ENCODE data around the gene PPL. TPM values are rescaled to one million over a fixed set of nuclear protein-coding genes. Genes with fewer than 3 reads are reported as not detected.

Gene PPL
- total RNA-seq, 6 experiments from 2014 or later, result 6.9 to 23.8 (median 14.4) TPM

DNA sequence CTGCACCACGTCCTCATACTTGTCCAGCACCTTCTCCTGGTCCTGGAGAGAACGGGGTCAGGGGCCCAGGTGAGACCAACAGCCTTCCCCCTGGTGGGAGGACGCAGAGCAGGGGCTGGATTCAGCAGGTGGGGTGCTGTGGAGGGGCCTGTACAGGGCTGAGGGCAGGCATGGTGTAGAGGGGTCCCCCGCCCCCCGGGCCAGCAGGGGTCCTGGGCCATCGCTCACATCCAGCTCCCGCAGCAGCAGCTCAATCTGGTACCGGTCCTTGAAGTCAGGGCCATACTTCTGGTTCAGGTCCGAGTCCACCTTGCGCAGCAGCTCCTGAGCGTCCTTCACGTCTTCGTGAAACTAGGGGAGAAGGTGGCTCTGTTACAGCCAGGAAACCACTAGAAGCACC is 41.6 kb downstream of the PPL start:
- Histone ChIP-seq H3K9me3 (no peaks in the 10 kb centered on the region), H3K27me3 (no peaks in the 10 kb centered on the region), H3K4me1 (no peaks in the 10 kb centered on the region), H3K27ac (no peak overlapping the region), H3K36me3 (peaks cover 0 to 36% (median 2%) of the 10 kb centered on the region in 4 donors), H3K4me3 (no peak overlapping the region)
- no peak for ATAC-seq
- intact Hi-C loops (cut with DNase I), result no loop called here
- no peak for DNase-seq
- no peak for TF ChIP-seq POLR2A (IDR thresholded peaks at IDR 0.05)
- TF ChIP-seq, protein P1, sequence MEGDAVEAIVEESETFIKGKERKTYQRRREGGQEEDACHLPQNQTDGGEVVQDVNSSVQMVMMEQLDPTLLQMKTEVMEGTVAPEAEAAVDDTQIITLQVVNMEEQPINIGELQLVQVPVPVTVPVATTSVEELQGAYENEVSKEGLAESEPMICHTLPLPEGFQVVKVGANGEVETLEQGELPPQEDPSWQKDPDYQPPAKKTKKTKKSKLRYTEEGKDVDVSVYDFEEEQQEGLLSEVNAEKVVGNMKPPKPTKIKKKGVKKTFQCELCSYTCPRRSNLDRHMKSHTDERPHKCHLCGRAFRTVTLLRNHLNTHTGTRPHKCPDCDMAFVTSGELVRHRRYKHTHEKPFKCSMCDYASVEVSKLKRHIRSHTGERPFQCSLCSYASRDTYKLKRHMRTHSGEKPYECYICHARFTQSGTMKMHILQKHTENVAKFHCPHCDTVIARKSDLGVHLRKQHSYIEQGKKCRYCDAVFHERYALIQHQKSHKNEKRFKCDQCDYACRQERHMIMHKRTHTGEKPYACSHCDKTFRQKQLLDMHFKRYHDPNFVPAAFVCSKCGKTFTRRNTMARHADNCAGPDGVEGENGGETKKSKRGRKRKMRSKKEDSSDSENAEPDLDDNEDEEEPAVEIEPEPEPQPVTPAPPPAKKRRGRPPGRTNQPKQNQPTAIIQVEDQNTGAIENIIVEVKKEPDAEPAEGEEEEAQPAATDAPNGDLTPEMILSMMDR (IDR thresholded peaks at IDR 0.05), result no peak
- 95% methylated on average over 4 of the region's 13 CpGs for WGBS (ENCODE audit: insufficient coverage, low coverage, low lambda C conversion rate, missing lambda C conversion rate)

DNA sequence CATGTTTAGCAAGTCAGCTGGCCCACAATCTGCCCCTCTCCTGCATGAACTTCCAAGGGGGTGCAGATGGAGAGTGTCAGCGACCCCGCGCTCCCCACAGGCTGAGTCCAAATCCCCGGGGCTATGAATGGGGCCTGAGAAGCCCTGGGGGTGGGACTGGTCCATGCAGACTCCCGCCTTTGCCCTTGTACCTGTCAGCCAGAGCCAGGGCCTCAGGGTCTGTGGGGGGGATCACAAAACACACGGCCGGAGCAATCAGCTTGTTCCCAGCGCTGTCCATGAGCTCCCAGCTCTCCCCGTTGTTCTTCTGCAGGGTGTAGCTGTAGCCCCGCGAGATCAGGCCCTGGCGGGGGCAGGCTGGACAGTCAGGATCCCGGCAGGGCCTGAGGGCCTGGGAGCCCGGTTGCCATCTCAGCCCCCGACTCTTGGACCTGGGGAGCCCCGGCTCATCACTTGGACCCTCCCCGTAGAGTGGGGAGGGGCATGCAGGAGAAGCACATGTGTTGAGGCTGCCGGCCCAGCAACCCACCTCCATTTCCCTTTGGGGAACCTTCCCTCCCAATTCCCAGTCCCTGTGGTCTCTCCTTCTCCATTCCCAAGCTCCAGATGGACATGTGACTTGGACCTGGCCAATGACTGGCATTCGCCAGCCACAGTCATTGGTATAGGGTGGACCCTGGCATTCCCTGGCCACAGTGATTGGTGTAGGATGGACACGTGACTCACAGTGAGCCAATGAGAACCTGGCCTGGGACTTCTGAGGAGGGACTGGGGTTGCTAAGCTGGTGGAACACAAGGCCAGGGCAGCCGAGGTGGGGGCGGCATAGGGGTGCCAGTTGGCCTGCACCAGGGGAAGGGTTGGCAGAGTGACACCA is 42.4 kb downstream of the PPL start:
- no peak overlapping the region for H3K4me3 ChIP-seq
- no peaks in the 10 kb centered on the region for H3K27me3 ChIP-seq
- TF ChIP-seq POLR2A (IDR thresholded peaks at IDR 0.05), result no peak
- TF ChIP-seq, protein P1 (IDR thresholded peaks at IDR 0.05), result no peak
- DNase-seq, result no peak
- intact Hi-C loops (cut with DNase I), result no loop called here
- ATAC-seq, result peak in 1 of 4 donors; percentile 15
- H3K36me3 ChIP-seq, result peaks cover 0 to 37% (median 2%) of the 10 kb centered on the region in 4 donors
- H3K4me1 ChIP-seq, result no peaks in the 10 kb centered on the region
- WGBS (ENCODE audit: insufficient coverage, low coverage, low lambda C conversion rate, missing lambda C conversion rate), result 85% methylated on average over 7 of the region's 22 CpGs
- H3K27ac ChIP-seq, result no peak overlapping the region
- H3K9me3 ChIP-seq, result no peaks in the 10 kb centered on the region

DNA sequence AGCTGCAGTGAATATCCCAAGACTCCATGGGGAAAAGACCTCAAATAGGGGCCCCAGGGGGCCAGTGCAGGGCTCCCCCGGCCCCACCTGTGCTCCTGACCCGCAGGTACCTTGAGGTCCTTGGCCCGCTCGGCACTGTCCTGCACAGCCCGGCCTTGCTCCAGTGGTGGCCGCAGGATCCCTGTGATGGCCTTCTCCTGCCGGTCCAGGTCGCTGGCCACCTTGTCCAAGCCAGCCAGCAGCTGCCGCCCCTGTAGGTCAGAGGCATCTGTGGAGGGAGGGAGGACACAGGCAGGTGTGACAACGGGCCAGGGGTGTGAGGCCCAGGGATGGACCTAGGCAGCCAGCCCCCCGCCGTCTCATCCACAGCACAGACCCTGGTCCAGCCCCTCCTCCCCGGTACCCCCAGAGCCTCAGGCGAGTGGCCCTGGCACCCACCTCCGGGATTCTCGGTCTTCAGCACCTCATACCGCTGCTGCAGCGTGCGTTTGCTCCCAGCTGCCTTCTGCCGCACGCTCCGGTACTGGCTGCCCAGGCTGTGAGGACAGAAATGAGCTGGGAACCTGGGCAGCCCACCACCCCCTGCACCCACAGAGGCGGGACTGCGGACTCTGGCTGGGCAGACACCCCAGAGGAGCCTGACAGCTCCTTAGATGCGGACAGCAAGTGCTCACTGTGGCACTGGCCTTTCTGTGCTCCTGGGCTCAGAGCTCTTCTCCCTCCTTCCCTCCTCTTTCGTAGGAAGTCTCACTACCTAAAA is 43.7 kb downstream of the PPL start:
- Histone ChIP-seq H3K9me3 (no peaks in the 10 kb centered on the region), H3K36me3 (peaks cover 0 to 36% (median 2%) of the 10 kb centered on the region in 4 donors), H3K4me1 (peaks cover 0 to 6% (median 0%) of the 10 kb centered on the region in 4 donors), H3K4me3 (no peak overlapping the region), H3K27ac (no peak overlapping the region), H3K27me3 (no peaks in the 10 kb centered on the region)
- ATAC-seq (no peak), DNase-seq (no peak)
- WGBS (ENCODE audit: insufficient coverage, low coverage, low lambda C conversion rate, missing lambda C conversion rate), result 89% methylated on average over 8 of the region's 26 CpGs
- intact Hi-C loops (cut with DNase I), result no loop called here
- TF ChIP-seq POLR2A (IDR thresholded peaks at IDR 0.05), result no peak
- TF ChIP-seq, protein P1 (IDR thresholded peaks at IDR 0.05), result no peak

- intact Hi-C loops (cut with DNase I), result no loop called here
- no peaks in the 10 kb centered on the region for H3K27me3 ChIP-seq
- no peak overlapping the region for H3K27ac ChIP-seq
- peaks cover 0 to 40% (median 5%) of the 10 kb centered on the region in 4 donors for H3K36me3 ChIP-seq
- WGBS (ENCODE audit: insufficient coverage, low coverage, low lambda C conversion rate, missing lambda C conversion rate), result 62% methylated on average over 11 of the region's 23 CpGs
- DNase-seq (no peak), ATAC-seq (peak in 1 of 4 donors; percentile 5)
- H3K4me1 ChIP-seq, result peaks cover 0 to 6% (median 0%) of the 10 kb centered on the region in 4 donors
- no peaks in the 10 kb centered on the region for H3K9me3 ChIP-seq
- TF ChIP-seq POLR2A (IDR thresholded peaks at IDR 0.05), result no peak
- TF ChIP-seq, protein P1 (IDR thresholded peaks at IDR 0.05), result no peak
- no peak overlapping the region for H3K4me3 ChIP-seq
Measured at GRCh38 chr16:4892361-4893102, 44.4 kb downstream of the PPL start.

All from right lobe of liver (tissue), 6 donors.